Breast epithelium (tissue), 3 donors: ENCODE results near the gene BTLA.

Source experiments
- CTCF ChIP-seq, 3 donors: fragments of 450-650 bp; IDR thresholded peaks; one replicate each; pipeline ENCODE4 v1.5.1; 2016 to 2017; ENCODE audit warnings: antibody characterized with exemption in 3 of 3, mild to moderate bottlenecking in 3 of 3, moderate library complexity in 3 of 3
- POLR2A ChIP-seq: fragments of 450-650 bp; IDR thresholded peaks from one replicate; pipeline ENCODE4 v1.6.1; 2016; ENCODE audit warnings: antibody characterized with exemption, mild to moderate bottlenecking, moderate library complexity
- POLR2AphosphoS5 ChIP-seq, 3 donors: sonication (generic); formaldehyde crosslinking; IDR thresholded peaks; one replicate each; pipeline ENCODE4 v1.6.1; 2017; ENCODE audit warnings: antibody characterized with exemption in 3 of 3

GRCh38 chr3:112530573-112530972 is 31.3 kb upstream of the BTLA start:
- TF ChIP-seq CTCF (IDR thresholded peaks at IDR 0.05) (no peak), POLR2A (no peak), POLR2AphosphoS5 (IDR thresholded peaks at IDR 0.05) (no peak)
